Esophagus squamous epithelium (tissue), 5 donors: ENCODE data around the gene CHST11. TPM values are rescaled to one million over a fixed set of nuclear protein-coding genes. Genes with fewer than 3 reads are reported as not detected.

Experiments
- DNase-seq: peaks from one replicate; lab custom pipeline; 2025; lab: John Stamatoyannopoulos, UW
- H3K27ac ChIP-seq, 4 donors: fragments of 200-600 bp; sonication (generic); one replicate each; pipeline ENCODE4 v1.5.1; 2016 to 2019; ENCODE audit warnings: mild to moderate bottlenecking in 1 of 4
- H3K27me3 ChIP-seq, 4 donors: fragments of 200-600 bp; sonication (generic); 1 replicate in 3 of 4; 2 replicates in 1 of 4; pipeline versions ENCODE4 v1.5.1 to v1.6.0; 2017 to 2021; ENCODE audit warnings: antibody characterized with exemption in 1 of 4
- H3K36me3 ChIP-seq, 3 donors: fragments of 200-600 bp; sonication (generic); one replicate each; pipeline ENCODE4 v1.5.1; 2016 to 2019
- H3K4me1 ChIP-seq, 3 donors: fragments of 200-600 bp; sonication (generic); one replicate each; pipeline ENCODE4 v1.5.1; 2017 to 2019
- H3K4me3 ChIP-seq, 4 donors: fragments of 200-600 bp; sonication (generic); 1 replicate in 3 of 4; 2 replicates in 1 of 4; pipeline ENCODE4 v1.5.1; 2016 to 2019; ENCODE audit warnings: mild to moderate bottlenecking in 2 of 4, moderate library complexity in 1 of 4
- H3K9me3 ChIP-seq, 3 donors: fragments of 200-600 bp; sonication (generic); one replicate each; pipeline ENCODE4 v1.5.1; 2016 to 2019
- POLR2A ChIP-seq, 4 donors: fragments of 450-650 bp; IDR thresholded peaks; one replicate each; pipeline ENCODE4 v1.6.1; 2017; ENCODE audit warnings: antibody characterized with exemption in 4 of 4, mild to moderate bottlenecking in 4 of 4, moderate library complexity in 3 of 4
- WGBS, 2 donors: methylation state at CpG; one replicate each; pipeline ENCODE4 v1.1.5; 2018; 5-methylcytosine and 5-hydroxymethylcytosine counted together
- intact Hi-C: fragments of 100-400 bp; cut with DNase I; formaldehyde crosslinking; loops from one replicate; pipeline ENCODE4 v1.15.0; 2022
- total RNA-seq, 4 donors: library from RNA; depleted of rRNA; stranded (reverse); fragments of >200 nt; gene quantifications; one replicate each; pipeline ENCODE4 v1.1.0, GENCODE V29; 2016
- TF ChIP-seq, protein P1 (sequence below), 6 experiments: fragments of 450-650 bp in 4 of 6; fragments of 200-600 bp in 2 of 6; sonication (generic) in 2 of 6; IDR thresholded peaks; one replicate each; pipeline ENCODE4 v1.5.1; 2016 to 2019; ENCODE audit warnings: antibody characterized with exemption in 6 of 6, mild to moderate bottlenecking in 4 of 6, moderate library complexity in 4 of 6
- donor health status: DM: yes; HTN: yes; CAD: no.

CHST11 gene
- total RNA-seq, 4 donors from 2014 or later = 6.3 to 12.6 (median 10.3) TPM

GRCh38 chr12:104529130-104529874 lies 72.6 kb downstream of the CHST11 start:
- TF ChIP-seq, protein P1, sequence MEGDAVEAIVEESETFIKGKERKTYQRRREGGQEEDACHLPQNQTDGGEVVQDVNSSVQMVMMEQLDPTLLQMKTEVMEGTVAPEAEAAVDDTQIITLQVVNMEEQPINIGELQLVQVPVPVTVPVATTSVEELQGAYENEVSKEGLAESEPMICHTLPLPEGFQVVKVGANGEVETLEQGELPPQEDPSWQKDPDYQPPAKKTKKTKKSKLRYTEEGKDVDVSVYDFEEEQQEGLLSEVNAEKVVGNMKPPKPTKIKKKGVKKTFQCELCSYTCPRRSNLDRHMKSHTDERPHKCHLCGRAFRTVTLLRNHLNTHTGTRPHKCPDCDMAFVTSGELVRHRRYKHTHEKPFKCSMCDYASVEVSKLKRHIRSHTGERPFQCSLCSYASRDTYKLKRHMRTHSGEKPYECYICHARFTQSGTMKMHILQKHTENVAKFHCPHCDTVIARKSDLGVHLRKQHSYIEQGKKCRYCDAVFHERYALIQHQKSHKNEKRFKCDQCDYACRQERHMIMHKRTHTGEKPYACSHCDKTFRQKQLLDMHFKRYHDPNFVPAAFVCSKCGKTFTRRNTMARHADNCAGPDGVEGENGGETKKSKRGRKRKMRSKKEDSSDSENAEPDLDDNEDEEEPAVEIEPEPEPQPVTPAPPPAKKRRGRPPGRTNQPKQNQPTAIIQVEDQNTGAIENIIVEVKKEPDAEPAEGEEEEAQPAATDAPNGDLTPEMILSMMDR (IDR thresholded peaks at IDR 0.05) = no peak
- TF ChIP-seq POLR2A (IDR thresholded peaks at IDR 0.05) = no peak
- Histone ChIP-seq H3K27me3 (no peaks in the 10 kb centered on the region), H3K4me3 (no peak overlapping the region), H3K4me1 (peaks cover 0 to 7% (median 0%) of the 10 kb centered on the region in 3 donors), H3K27ac (no peak overlapping the region), H3K9me3 (no peaks in the 10 kb centered on the region), H3K36me3 (no peaks in the 10 kb centered on the region)
- intact Hi-C loops = no loop called here
- 60 to 76% methylated on average over 2 to 3 of the region's 3 CpGs for WGBS, 2 donors
- no peak for DNase-seq

GRCh38 chr12:104532636-104533035 lies 75.9 kb downstream of the CHST11 start:
- H3K27ac ChIP-seq = no peak overlapping the region
- H3K4me1 ChIP-seq = no peaks in the 10 kb centered on the region
- WGBS, 2 donors = 45 to 97% methylated on average over 2 of the region's 2 CpGs
- no peak for DNase-seq
- TF ChIP-seq, protein P1 (IDR thresholded peaks at IDR 0.05) = no peak
- no peak for TF ChIP-seq POLR2A (IDR thresholded peaks at IDR 0.05)
- intact Hi-C loops = no loop called here
- no peaks in the 10 kb centered on the region for H3K27me3 ChIP-seq
- H3K4me3 ChIP-seq = no peak overlapping the region
- H3K36me3 ChIP-seq = no peaks in the 10 kb centered on the region
- H3K9me3 ChIP-seq = no peaks in the 10 kb centered on the region

DNA sequence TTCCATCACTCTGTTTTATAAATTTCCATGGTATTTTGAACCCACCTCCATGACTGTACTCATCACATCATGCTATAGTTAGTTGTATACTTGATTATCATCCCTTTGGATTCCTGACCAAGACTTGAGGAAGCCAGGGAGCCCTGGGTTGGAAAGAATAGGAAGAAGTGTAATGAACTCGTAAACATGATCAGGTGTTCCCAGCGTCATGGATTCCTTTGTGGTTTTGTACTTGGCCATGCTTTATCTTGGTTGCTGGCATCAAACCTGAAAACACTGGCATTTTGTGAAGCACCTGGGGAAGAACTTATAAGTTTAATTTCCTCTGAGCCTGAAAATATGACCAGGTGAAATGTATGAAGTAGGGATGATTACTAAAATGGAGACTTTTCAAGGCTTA lies 76.4 kb downstream of the CHST11 start:
- WGBS, 2 donors = 75 to 87% methylated on average over 2 of the region's 2 CpGs

DNA sequence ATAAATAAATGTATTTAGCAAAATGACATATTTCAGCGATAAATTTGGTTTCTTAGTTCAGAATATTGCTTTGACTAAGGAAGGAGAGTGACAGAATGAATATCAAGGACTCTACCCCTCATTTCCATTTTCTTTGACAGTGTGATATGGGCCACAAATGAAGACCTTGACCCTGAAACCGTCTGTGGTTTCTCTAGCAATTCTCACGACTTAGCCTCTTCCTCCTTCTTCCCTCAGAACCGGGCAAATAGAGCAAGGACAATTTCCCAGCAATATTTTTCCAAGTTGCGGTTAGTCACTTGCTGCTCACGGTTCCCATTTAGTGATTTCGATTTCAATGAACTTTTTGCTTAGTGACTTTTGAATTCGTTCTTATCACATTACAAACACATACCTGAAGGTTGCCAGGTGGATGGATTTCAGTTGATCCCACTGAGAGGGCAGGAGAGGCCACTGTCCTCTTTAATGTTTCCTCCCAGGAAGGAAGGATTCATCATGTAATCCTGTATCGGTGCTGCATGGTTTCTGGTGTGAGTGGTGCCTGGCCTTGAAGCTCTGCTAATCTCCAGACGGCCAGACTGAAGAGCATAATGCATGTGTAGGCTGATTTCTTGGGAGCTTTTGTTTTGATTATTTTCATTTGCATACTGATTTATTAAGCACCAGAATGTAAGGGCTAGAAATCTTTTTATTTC lies 77.6 kb downstream of the CHST11 start:
- no peaks in the 10 kb centered on the region for H3K27me3 ChIP-seq
- intact Hi-C loops = no loop called here
- DNase-seq = no peak
- no peak overlapping the region for H3K27ac ChIP-seq
- no peaks in the 10 kb centered on the region for H3K36me3 ChIP-seq
- 56 to 58% methylated on average over 8 to 9 of the region's 10 CpGs for WGBS, 2 donors
- H3K4me3 ChIP-seq = no peak overlapping the region
- H3K9me3 ChIP-seq = no peaks in the 10 kb centered on the region
- no peaks in the 10 kb centered on the region for H3K4me1 ChIP-seq
- TF ChIP-seq, protein P1 (IDR thresholded peaks at IDR 0.05) = no peak
- TF ChIP-seq POLR2A (IDR thresholded peaks at IDR 0.05) = no peak

More for the DNA sequence above, 76.4 kb downstream of the CHST11 start:
- TF ChIP-seq, protein P1 (IDR thresholded peaks at IDR 0.05) = no peak
- TF ChIP-seq POLR2A (IDR thresholded peaks at IDR 0.05) = no peak
- H3K4me1 ChIP-seq = no peaks in the 10 kb centered on the region
- no peaks in the 10 kb centered on the region for H3K27me3 ChIP-seq
- H3K36me3 ChIP-seq = no peaks in the 10 kb centered on the region
- intact Hi-C loops = no loop called here
- no peak overlapping the region for H3K4me3 ChIP-seq
- no peak overlapping the region for H3K27ac ChIP-seq
- no peaks in the 10 kb centered on the region for H3K9me3 ChIP-seq
- no peak for DNase-seq

DNA sequence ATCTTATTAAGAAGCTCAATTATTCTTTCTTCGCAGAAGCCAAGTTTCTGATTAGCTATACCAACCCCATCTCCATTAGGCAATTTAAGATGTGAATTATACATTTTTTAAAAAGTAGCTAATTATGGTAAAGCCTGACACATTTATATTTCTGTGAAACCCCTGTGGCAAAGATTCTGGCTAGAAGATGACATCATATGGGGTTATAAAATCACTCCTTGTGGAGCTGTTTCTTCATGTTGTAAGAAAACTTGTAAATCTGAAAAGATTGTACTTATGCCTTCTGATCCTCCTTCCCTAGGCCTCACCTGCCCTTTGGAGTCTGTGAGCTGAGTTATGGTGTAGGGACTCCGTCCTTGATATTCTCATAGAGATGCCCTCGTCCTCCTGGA lies 78.1 kb downstream of the CHST11 start:
- no peak for DNase-seq

More for the DNA sequence above, 78.1 kb downstream of the CHST11 start:
- Histone ChIP-seq H3K36me3 (no peaks in the 10 kb centered on the region), H3K27ac (no peak overlapping the region), H3K27me3 (no peaks in the 10 kb centered on the region), H3K4me1 (no peaks in the 10 kb centered on the region), H3K4me3 (no peak overlapping the region), H3K9me3 (no peaks in the 10 kb centered on the region)
- TF ChIP-seq, protein P1 (IDR thresholded peaks at IDR 0.05) = no peak
- no peak for TF ChIP-seq POLR2A (IDR thresholded peaks at IDR 0.05)
- 99 to 100% methylated on average over 3 of the region's 3 CpGs for WGBS, 2 donors
- intact Hi-C loops = no loop called here
